PC-9 (cell line): ENCODE data around the gene ADAMTS15. TPM values are rescaled to one million over a fixed set of nuclear protein-coding genes. Genes with fewer than 3 reads are reported as not detected.
A peak's percentile ranks its signal among the peaks of the same experiment; 100 is the strongest.

Source experiments
- BruUV-seq: library from RNA; stranded (reverse); fragments of 400-500 nt; replicated peaks from 2 replicates; lab custom pipeline; 2021; lab: Mats Ljungman, UMichigan
- CTCF ChIA-PET: fragments of 300-600 bp; sonication (Branson Sonifier 250); formaldehyde crosslinking; loops from one replicate; lab custom pipeline; 2022; ENCODE audit warnings: antibody characterized with exemption; lab: Charles Lee
- POLR2A ChIA-PET: fragments of 300-600 bp; sonication (Branson Sonifier 250); formaldehyde crosslinking; loops from one replicate; lab custom pipeline; 2022; ENCODE audit warnings: antibody characterized with exemption; ENCODE audit not compliant: unreplicated experiment; lab: Charles Lee
- DNase-seq, 2 experiments: peaks; one replicate each; pipeline versions ENCODE4 v3.0.0 to v3.0.0-alpha.2; 2015 to 2022; ENCODE audit warnings: mixed read lengths in 1 of 2
- H2AFZ ChIP-seq: fragments of 200-600 bp; sonication (generic); 2 replicates; pipeline ENCODE4 v1.8.1; 2017; ENCODE audit warnings: antibody characterized with exemption
- H3F3A ChIP-seq: fragments of 200-600 bp; sonication (generic); 2 replicates; pipeline ENCODE4 v1.8.1; 2017; ENCODE audit warnings: antibody characterized with exemption, mild to moderate bottlenecking, low read depth; ENCODE audit not compliant: insufficient read depth
- H3K27ac ChIP-seq: fragments of 200-600 bp; sonication (generic); 2 replicates; pipeline ENCODE4 v1.6.1; 2016; ENCODE audit warnings: mixed run types
- H3K27me3 ChIP-seq: fragments of 200-600 bp; sonication (generic); 2 replicates; pipeline ENCODE4 v1.6.1; 2016; ENCODE audit warnings: low read depth, mixed run types; ENCODE audit not compliant: insufficient read depth
- H3K36me3 ChIP-seq: fragments of 200-600 bp; sonication (generic); 2 replicates; pipeline ENCODE4 v1.6.1; 2016; ENCODE audit warnings: low read depth, mixed run types
- H3K4me1 ChIP-seq: fragments of 200-600 bp; sonication (generic); replicated peaks from 2 replicates; pipeline ENCODE4 v1.6.1; 2016; ENCODE audit warnings: mixed run types; ENCODE audit not compliant: insufficient read depth
- H3K4me2 ChIP-seq: fragments of 200-600 bp; sonication (generic); 2 replicates; pipeline ENCODE4 v1.6.1; 2017; ENCODE audit warnings: mixed run types
- H3K4me3 ChIP-seq: fragments of 200-600 bp; sonication (generic); 2 replicates; pipeline ENCODE4 v1.6.1; 2016; ENCODE audit warnings: mixed run types
- H3K79me2 ChIP-seq: fragments of 200-600 bp; sonication (generic); 2 replicates; pipeline ENCODE4 v1.6.1; 2017; ENCODE audit warnings: low read depth, mixed run types
- H3K9me2 ChIP-seq: fragments of 200-600 bp; sonication (generic); 2 replicates; pipeline ENCODE4 v1.8.1; 2017; ENCODE audit warnings: mild to moderate bottlenecking; ENCODE audit not compliant: insufficient read depth
- H3K9me3 ChIP-seq: fragments of 200-600 bp; sonication (generic); 2 replicates; pipeline ENCODE4 v1.8.1; 2016; ENCODE audit warnings: low read depth; ENCODE audit not compliant: insufficient read depth
- H4K20me1 ChIP-seq: fragments of 200-600 bp; sonication (generic); 2 replicates; pipeline ENCODE4 v1.8.1; 2017; ENCODE audit not compliant: insufficient read depth
- EZH2 ChIP-seq: fragments of 200-600 bp; sonication (generic); IDR thresholded peaks from 2 replicates; pipeline ENCODE4 v1.8.0; 2017; ENCODE audit warnings: antibody characterized with exemption, low read depth
- intact Hi-C: fragments of 100-400 bp; cut with micrococcal nuclease; formaldehyde crosslinking; loops from one replicate; pipeline ENCODE4 v1.10.0; 2022; ENCODE audit not compliant: unreplicated experiment
- total RNA-seq: library from RNA; stranded (reverse); gene quantifications from 2 replicates; pipeline ENCODE4 v1.2.3, GENCODE V29; 2021
- TF ChIP-seq, protein P1 (sequence below): fragments of 200-600 bp; sonication (generic); conservative IDR thresholded peaks from 2 replicates; pipeline ENCODE4 v1.6.1; 2017; ENCODE audit warnings: mixed run types, antibody characterized with exemption, mild to moderate bottlenecking, moderate library complexity

ADAMTS15 gene
- total RNA-seq, 1 experiment from 2014 or later = 2.2 TPM

DNA sequence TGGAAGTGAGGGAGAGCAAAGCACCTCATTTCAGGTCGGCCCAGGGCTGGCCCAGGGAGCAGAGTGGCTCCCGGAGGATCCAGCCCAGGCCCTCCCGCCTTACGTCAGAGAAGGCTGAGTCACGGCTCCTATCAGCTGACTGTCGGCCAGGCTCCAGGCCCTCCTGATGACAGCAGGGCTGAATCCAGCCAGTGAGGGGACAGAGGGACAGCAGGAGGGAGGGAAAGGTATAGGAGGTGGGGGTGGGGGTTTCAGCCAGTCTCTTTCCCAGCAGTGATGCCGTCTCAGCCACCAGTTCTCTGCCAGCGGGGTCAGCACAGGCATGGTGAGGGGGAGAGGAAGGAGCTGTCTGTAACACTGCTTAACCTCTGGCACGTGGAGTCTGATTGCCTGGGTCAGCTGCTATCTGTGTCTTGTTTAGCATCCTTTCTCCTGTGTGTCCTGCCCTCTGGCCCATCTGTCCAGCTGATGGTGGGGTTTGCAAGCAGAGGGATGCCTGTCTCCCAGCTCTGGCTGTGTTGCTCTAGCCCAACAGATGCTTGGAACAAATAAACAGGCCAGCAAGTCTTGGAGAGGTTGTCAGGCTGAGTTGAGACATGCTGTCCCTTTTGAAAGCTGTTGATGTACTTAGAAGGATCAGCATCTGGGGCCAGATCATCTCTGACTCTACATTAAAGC, 74.0 kb downstream of the ADAMTS15 start:
- H3K9me3 ChIP-seq = no peaks in the 10 kb centered on the region
- H2AFZ ChIP-seq = peak overlapping the region; percentile 42; the same call in 1 of the 2 replicates
- ChIA-PET CTCF (no interaction called here), POLR2A (no interaction called here)
- no peaks in the 10 kb centered on the region for H3K79me2 ChIP-seq
- no peaks in the 10 kb centered on the region for H3K9me2 ChIP-seq
- DNase-seq = peak; percentile 51 to 59
- no peak overlapping the region for H3K4me3 ChIP-seq
- TF ChIP-seq EZH2 = no peak
- TF ChIP-seq, protein P1, sequence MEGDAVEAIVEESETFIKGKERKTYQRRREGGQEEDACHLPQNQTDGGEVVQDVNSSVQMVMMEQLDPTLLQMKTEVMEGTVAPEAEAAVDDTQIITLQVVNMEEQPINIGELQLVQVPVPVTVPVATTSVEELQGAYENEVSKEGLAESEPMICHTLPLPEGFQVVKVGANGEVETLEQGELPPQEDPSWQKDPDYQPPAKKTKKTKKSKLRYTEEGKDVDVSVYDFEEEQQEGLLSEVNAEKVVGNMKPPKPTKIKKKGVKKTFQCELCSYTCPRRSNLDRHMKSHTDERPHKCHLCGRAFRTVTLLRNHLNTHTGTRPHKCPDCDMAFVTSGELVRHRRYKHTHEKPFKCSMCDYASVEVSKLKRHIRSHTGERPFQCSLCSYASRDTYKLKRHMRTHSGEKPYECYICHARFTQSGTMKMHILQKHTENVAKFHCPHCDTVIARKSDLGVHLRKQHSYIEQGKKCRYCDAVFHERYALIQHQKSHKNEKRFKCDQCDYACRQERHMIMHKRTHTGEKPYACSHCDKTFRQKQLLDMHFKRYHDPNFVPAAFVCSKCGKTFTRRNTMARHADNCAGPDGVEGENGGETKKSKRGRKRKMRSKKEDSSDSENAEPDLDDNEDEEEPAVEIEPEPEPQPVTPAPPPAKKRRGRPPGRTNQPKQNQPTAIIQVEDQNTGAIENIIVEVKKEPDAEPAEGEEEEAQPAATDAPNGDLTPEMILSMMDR = no peak
- no peaks in the 10 kb centered on the region for H4K20me1 ChIP-seq
- intact Hi-C loops = no loop called here
- no peaks in the 10 kb centered on the region for H3K36me3 ChIP-seq
- BruUV-seq = no TSS peak
- peak overlapping the region; percentile 37 for H3K4me2 ChIP-seq
- H3F3A ChIP-seq = peaks cover 13% of the 10 kb centered on the region; the same call in 1 of the 2 replicates
- peaks cover 28% of the 10 kb centered on the region for H3K4me1 ChIP-seq
- no peaks in the 10 kb centered on the region for H3K27me3 ChIP-seq
- no peak overlapping the region for H3K27ac ChIP-seq

DNA sequence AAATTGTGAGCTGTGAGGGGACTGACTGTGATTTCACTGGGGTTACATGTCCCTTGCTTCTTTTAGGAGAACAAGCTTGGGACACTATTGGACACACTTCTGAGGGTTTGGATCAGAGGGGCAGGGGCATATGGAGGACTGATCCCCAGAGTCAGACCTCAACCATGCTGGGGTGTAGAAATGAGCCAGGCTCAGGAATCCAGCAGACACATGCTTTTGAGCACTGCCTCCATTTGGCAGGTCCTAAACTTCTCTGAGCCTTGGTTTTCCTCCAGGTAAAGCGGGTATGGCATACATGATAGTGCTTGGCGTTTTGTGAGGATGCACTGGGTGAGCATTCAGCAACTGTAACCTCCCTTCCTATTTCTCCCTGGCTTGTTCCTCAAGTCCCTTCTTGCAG, 74.7 kb downstream of the ADAMTS15 start:
- no peak for TF ChIP-seq EZH2
- TF ChIP-seq, protein P1 = no peak
- Histone ChIP-seq H3K27me3 (no peaks in the 10 kb centered on the region), H3K36me3 (no peaks in the 10 kb centered on the region), H3K4me2 (no peak overlapping the region), H3K79me2 (no peaks in the 10 kb centered on the region), H3F3A (peaks cover 20% of the 10 kb centered on the region; the same call in 1 of the 2 replicates), H3K9me3 (no peaks in the 10 kb centered on the region), H4K20me1 (no peaks in the 10 kb centered on the region), H3K4me1 (peaks cover 35% of the 10 kb centered on the region), H3K27ac (no peak overlapping the region), H2AFZ (no peak overlapping the region), H3K9me2 (no peaks in the 10 kb centered on the region), H3K4me3 (no peak overlapping the region)
- CTCF ChIA-PET = no interaction called here
- POLR2A ChIA-PET = no interaction called here
- peak in 1 of 2 experiments; percentile 6 for DNase-seq
- intact Hi-C loops = no loop called here
- BruUV-seq = no TSS peak

DNA sequence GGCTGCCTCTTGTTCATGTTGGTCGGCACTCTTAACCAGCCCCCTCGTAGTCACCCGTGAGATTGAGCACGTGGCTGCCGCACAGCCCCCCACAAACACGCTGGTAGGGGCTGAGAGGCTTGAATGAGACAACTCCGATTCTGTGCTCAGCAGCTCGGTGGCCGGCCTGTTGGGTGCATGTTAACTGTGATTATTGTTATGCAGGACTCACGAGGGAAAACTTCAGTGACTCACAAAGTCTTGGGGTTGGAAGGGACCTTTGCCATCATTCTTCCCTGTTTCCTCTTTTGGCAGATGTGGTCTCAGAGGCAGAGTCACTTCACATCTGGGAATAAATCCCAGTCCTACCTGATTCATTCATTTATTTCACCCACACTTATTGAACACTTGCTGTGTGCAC, 75.2 kb downstream of the ADAMTS15 start:
- no peaks in the 10 kb centered on the region for H3K9me3 ChIP-seq
- H3K4me3 ChIP-seq = no peak overlapping the region
- no peaks in the 10 kb centered on the region for H3K9me2 ChIP-seq
- BruUV-seq = no TSS peak
- no peaks in the 10 kb centered on the region for H3K27me3 ChIP-seq
- TF ChIP-seq, protein P1 = no peak
- no peak for TF ChIP-seq EZH2
- DNase-seq = peak in 1 of 2 experiments; percentile 21
- H2AFZ ChIP-seq = no peak overlapping the region
- no peaks in the 10 kb centered on the region for H3K36me3 ChIP-seq
- H3K4me2 ChIP-seq = no peak overlapping the region
- H3K4me1 ChIP-seq = peaks cover 40% of the 10 kb centered on the region
- no peaks in the 10 kb centered on the region for H3K79me2 ChIP-seq
- intact Hi-C loops = no loop called here
- CTCF ChIA-PET = no interaction called here
- H3K27ac ChIP-seq = no peak overlapping the region
- peaks cover 24% of the 10 kb centered on the region; the same call in 1 of the 2 replicates for H3F3A ChIP-seq
- POLR2A ChIA-PET = no interaction called here
- no peaks in the 10 kb centered on the region for H4K20me1 ChIP-seq
